Peyer's patch (tissue), 4 donors: ENCODE measurements around the gene MED31. TPM values are rescaled to one million over a fixed set of nuclear protein-coding genes. Genes with fewer than 3 reads are reported as not detected.
A peak's percentile ranks its signal among the peaks of the same experiment; 100 is the strongest.

ENCODE experiments used
- DNase-seq, 3 donors: peaks; one replicate each; pipeline ENCODE4 v3.0.0-alpha.2; 2017 to 2019
- H3K27ac ChIP-seq, 4 donors: fragments of 200-600 bp; sonication (generic); one replicate each; pipeline ENCODE4 v1.5.1; 2016 to 2019
- H3K27me3 ChIP-seq, 2 donors: fragments of 200-600 bp; sonication (generic); one replicate each; pipeline ENCODE4 v1.5.1; 2019
- H3K36me3 ChIP-seq, 3 donors: fragments of 200-600 bp; sonication (generic); one replicate each; pipeline ENCODE4 v1.5.1; 2016 to 2019
- H3K4me1 ChIP-seq, 4 donors: fragments of 200-600 bp; sonication (generic); one replicate each; pipeline ENCODE4 v1.5.1; 2016 to 2019
- H3K4me3 ChIP-seq, 4 donors: fragments of 200-600 bp; sonication (generic); 1 replicate in 3 of 4; 2 replicates in 1 of 4; pipeline ENCODE4 v1.5.1; 2016 to 2019; ENCODE audit warnings: mild to moderate bottlenecking in 1 of 4
- H3K9me3 ChIP-seq, 4 donors: fragments of 200-600 bp; sonication (generic); one replicate each; pipeline ENCODE4 v1.5.1; 2016 to 2019; ENCODE audit warnings: mild to moderate bottlenecking in 1 of 4
- POLR2A ChIP-seq, 2 donors: fragments of 450-650 bp; IDR thresholded peaks; one replicate each; pipeline ENCODE4 v1.5.1; 2017; ENCODE audit warnings: antibody characterized with exemption in 2 of 2, mild to moderate bottlenecking in 2 of 2, moderate library complexity in 2 of 2
- total RNA-seq, 4 donors: library from RNA; depleted of rRNA; stranded (reverse); fragments of >200 nt; gene quantifications; one replicate each; pipeline ENCODE4 v1.1.0, GENCODE V29; 2016
- TF ChIP-seq, protein P1 (sequence below), 6 experiments: fragments of 450-650 bp in 4 of 6; fragments of 200-600 bp in 2 of 6; sonication (generic) in 1 of 6; IDR thresholded peaks; one replicate each; pipeline ENCODE4 v1.5.1; 2017 to 2019; ENCODE audit warnings: antibody characterized with exemption in 6 of 6, mild to moderate bottlenecking in 3 of 6, moderate library complexity in 1 of 6

Gene MED31
- total RNA-seq, 4 donors from 2014 or later = 2.0 to 4.9 (median 3.1) TPM

DNA sequence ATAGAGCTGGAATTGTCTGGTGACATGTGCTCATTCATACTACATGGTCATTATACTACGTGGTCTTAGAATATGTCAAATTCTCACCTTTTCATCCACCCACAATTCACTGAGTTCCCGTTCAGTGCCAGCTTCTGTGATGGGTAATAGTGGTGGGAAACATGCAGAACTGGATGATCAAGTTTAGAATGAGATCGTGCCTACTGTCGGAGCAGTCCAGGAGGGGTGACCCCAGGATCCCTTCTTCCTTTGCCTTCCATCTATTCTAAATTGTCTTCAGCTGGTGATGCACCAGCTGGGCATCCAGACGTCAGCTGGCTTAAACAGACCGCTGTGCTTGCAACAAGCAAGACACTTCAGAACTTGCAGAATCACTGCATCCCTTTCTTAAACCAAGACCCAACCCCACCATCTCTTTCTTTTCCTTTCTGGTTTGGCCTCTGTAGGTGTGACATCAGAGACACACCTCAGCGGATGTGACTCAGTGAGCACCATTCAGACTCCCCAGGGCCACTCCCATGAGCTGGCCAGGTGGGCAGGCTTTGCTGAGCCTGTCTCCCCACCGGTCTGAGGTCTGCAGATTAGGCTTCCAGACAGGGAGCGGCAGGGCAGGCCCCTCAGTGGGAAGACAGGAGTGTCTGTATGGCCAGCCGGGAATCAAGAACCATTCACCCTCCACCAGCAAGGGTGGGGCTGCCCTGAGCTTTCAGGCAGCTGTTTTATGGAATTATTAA is 18.2 kb upstream of the MED31 start:
- TF ChIP-seq POLR2A (IDR thresholded peaks at IDR 0.05) = no peak
- TF ChIP-seq, protein P1, sequence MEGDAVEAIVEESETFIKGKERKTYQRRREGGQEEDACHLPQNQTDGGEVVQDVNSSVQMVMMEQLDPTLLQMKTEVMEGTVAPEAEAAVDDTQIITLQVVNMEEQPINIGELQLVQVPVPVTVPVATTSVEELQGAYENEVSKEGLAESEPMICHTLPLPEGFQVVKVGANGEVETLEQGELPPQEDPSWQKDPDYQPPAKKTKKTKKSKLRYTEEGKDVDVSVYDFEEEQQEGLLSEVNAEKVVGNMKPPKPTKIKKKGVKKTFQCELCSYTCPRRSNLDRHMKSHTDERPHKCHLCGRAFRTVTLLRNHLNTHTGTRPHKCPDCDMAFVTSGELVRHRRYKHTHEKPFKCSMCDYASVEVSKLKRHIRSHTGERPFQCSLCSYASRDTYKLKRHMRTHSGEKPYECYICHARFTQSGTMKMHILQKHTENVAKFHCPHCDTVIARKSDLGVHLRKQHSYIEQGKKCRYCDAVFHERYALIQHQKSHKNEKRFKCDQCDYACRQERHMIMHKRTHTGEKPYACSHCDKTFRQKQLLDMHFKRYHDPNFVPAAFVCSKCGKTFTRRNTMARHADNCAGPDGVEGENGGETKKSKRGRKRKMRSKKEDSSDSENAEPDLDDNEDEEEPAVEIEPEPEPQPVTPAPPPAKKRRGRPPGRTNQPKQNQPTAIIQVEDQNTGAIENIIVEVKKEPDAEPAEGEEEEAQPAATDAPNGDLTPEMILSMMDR (IDR thresholded peaks at IDR 0.05) = no peak
- H3K27me3 ChIP-seq = no peaks in the 10 kb centered on the region
- DNase-seq = peak in 1 of 3 donors; percentile 34

GRCh38 chr17:6668727-6669425 is 17.5 kb upstream of the MED31 start:
- Histone ChIP-seq H3K9me3 (no peaks in the 10 kb centered on the region), H3K27ac (no peak overlapping the region), H3K4me1 (no peaks in the 10 kb centered on the region), H3K27me3 (no peaks in the 10 kb centered on the region), H3K36me3 (no peaks in the 10 kb centered on the region), H3K4me3 (no peak overlapping the region)
- no peak for TF ChIP-seq POLR2A (IDR thresholded peaks at IDR 0.05)
- TF ChIP-seq, protein P1 (IDR thresholded peaks at IDR 0.05) = no peak
- DNase-seq = peak in 1 of 3 donors; percentile 39

More for the DNA sequence above, 18.2 kb upstream of the MED31 start:
- H3K27ac ChIP-seq = no peak overlapping the region
- no peaks in the 10 kb centered on the region for H3K4me1 ChIP-seq
- no peaks in the 10 kb centered on the region for H3K36me3 ChIP-seq
- no peaks in the 10 kb centered on the region for H3K9me3 ChIP-seq
- H3K4me3 ChIP-seq = no peak overlapping the region

DNA sequence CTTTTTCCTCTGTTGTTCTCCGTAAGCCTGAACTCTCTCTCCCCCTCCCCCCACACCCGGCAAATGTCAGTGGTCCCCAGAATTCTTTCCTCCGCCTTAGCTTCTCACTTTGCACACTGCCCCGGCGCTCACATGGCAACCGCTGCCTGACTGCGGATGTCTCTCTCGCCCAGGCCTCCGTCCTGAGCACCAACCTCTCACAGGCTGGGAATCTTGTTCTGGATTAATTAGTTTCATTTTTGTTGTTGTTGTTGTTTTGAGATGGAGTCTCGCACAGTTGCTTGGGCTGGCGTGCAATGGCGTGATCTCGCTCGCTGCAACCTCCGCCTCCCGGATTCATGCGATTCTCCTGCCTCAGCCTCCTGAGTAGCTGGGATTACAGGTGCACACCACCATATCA is 16.8 kb upstream of the MED31 start:
- Histone ChIP-seq H3K4me1 (no peaks in the 10 kb centered on the region), H3K27ac (no peak overlapping the region), H3K4me3 (no peak overlapping the region), H3K36me3 (no peaks in the 10 kb centered on the region), H3K9me3 (no peaks in the 10 kb centered on the region), H3K27me3 (no peaks in the 10 kb centered on the region)
- no peak for TF ChIP-seq POLR2A (IDR thresholded peaks at IDR 0.05)
- TF ChIP-seq, protein P1 (IDR thresholded peaks at IDR 0.05) = no peak
- DNase-seq = peak in 1 of 3 donors; percentile 5

DNA sequence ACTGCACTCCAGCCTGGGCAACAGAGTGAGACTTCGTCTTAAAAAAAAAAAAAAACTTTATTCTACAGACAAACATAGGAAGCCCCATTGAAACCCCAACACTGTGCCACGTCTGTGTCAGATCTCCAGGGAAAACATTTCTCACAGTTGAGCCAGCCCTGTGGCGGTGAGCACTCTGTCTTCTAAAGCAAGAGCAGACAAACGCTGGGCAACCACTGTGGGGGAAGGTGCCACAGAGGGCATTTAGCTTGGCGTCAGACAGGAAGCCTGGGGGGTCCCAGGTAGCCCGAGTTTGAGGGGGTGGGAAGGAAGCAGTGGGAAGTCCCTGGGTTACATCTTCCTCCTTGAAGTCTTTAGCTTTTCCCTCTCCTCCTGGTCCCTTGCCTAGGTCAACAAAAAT is 16.1 kb upstream of the MED31 start:
- H3K4me1 ChIP-seq = no peaks in the 10 kb centered on the region
- no peak overlapping the region for H3K4me3 ChIP-seq
- TF ChIP-seq POLR2A (IDR thresholded peaks at IDR 0.05) = no peak
- TF ChIP-seq, protein P1 (IDR thresholded peaks at IDR 0.05) = no peak
- H3K36me3 ChIP-seq = no peaks in the 10 kb centered on the region
- H3K27me3 ChIP-seq = no peaks in the 10 kb centered on the region
- DNase-seq = peak in 1 of 3 donors; percentile 9
- no peaks in the 10 kb centered on the region for H3K9me3 ChIP-seq
- no peak overlapping the region for H3K27ac ChIP-seq

DNA sequence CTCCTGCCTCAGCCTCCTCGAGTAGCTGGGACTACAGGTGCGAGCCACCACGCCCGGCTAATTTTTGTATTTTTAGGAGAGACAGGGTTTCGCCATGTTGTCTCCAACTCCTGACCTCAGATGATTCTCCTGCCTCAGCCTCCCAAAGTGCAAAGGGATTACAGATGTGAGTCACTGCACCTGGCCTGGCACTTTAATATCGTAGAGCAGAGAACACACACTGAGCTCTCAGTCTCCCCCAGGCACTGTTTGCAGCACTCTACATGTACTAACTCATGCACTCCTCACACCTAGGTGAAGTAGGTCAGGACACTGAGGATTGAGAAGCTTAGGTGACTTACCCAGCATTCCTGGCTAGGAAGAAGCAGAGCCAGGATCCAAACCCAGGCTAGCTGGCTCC is 15.2 kb upstream of the MED31 start:
- DNase-seq = peak in 1 of 3 donors; percentile 6
- no peaks in the 10 kb centered on the region for H3K27me3 ChIP-seq
- no peaks in the 10 kb centered on the region for H3K9me3 ChIP-seq
- no peaks in the 10 kb centered on the region for H3K4me1 ChIP-seq
- H3K36me3 ChIP-seq = no peaks in the 10 kb centered on the region
- H3K27ac ChIP-seq = no peak overlapping the region
- H3K4me3 ChIP-seq = no peak overlapping the region
- TF ChIP-seq POLR2A (IDR thresholded peaks at IDR 0.05) = no peak
- TF ChIP-seq, protein P1 (IDR thresholded peaks at IDR 0.05) = no peak
